ENCODE measurements around the gene CD1D. TPM values are rescaled to one million over a fixed set of nuclear protein-coding genes. Genes with fewer than 3 reads are reported as not detected.
"Not testable (repeated sequence)": the region's sequence is repeated elsewhere in the genome, so short reads cannot be mapped to it uniquely, and the experiment has no call there.

Gene CD1D
- total RNA-seq, 1 donor from 2014 or later: not detected

GRCh38 chr1:158176399-158176798 lies 4.3 kb upstream of the CD1D start:
- intact Hi-C loops (cut with micrococcal nuclease): no loop called here

- intact Hi-C loops (cut with micrococcal nuclease): not testable (repeated sequence)
These were observed 3.6 kb upstream of the CD1D start for GRCh38 chr1:158176849-158177699.

- intact Hi-C loops (cut with micrococcal nuclease): no loop called here
These were observed 2.8 kb upstream of the CD1D start for GRCh38 chr1:158177700-158178450.

GRCh38 chr1:158179301-158180041 lies 1.2 kb upstream of the CD1D start:
- intact Hi-C loops (cut with micrococcal nuclease): no loop called here

GRCh38 chr1:158181577-158181922 lies 855 bp downstream of the CD1D start:
- intact Hi-C loops (cut with micrococcal nuclease): no loop called here

GRCh38 chr1:158185770-158186169 lies 5.1 kb downstream of the CD1D start:
- intact Hi-C loops (cut with micrococcal nuclease): no loop called here

GRCh38 chr1:158186180-158186579 lies 5.5 kb downstream of the CD1D start:
- intact Hi-C loops (cut with micrococcal nuclease): no loop called here

GRCh38 chr1:158188611-158189010 lies 7.9 kb downstream of the CD1D start:
- intact Hi-C loops (cut with micrococcal nuclease): no loop called here

GRCh38 chr1:158189624-158190023 lies 8.9 kb downstream of the CD1D start:
- intact Hi-C loops (cut with micrococcal nuclease): no loop called here

- intact Hi-C loops (cut with micrococcal nuclease): no loop called here
These were observed 10.6 kb downstream of the CD1D start for GRCh38 chr1:158191299-158191698.

- intact Hi-C loops (cut with micrococcal nuclease): no loop called here
These were observed 15.8 kb downstream of the CD1D start for GRCh38 chr1:158196461-158196860.

- intact Hi-C loops (cut with micrococcal nuclease): loop anchor here (10.0 kb wide), 2 partner anchors 205 to 1015 kb away; no protein-coding TSS in a partner anchor
These were observed 19.2 kb downstream of the CD1D start for GRCh38 chr1:158199849-158200248.

GRCh38 chr1:158200527-158200926 lies 19.8 kb downstream of the CD1D start:
- intact Hi-C loops (cut with micrococcal nuclease): loop anchor here (10.0 kb wide), 2 partner anchors 204 to 1014 kb away; no protein-coding TSS in a partner anchor

- intact Hi-C loops (cut with micrococcal nuclease): loop anchor here (1.0 to 10.0 kb wide), 7 partner anchors 44 to 1011 kb away; no protein-coding TSS in a partner anchor
These were observed 23.2 kb downstream of the CD1D start for GRCh38 chr1:158203693-158204457.

GRCh38 chr1:158204458-158204827 lies 23.7 kb downstream of the CD1D start:
- intact Hi-C loops (cut with micrococcal nuclease): loop anchor here (1.0 to 10.0 kb wide), 5 partner anchors 126 to 1010 kb away; no protein-coding TSS in a partner anchor

- intact Hi-C loops (cut with micrococcal nuclease): loop anchor here (10.0 kb wide), 2 partner anchors 196 to 1006 kb away; no protein-coding TSS in a partner anchor
These were observed 28.0 kb downstream of the CD1D start for GRCh38 chr1:158208586-158209116.

GRCh38 chr1:158212320-158212719 lies 31.6 kb downstream of the CD1D start:
- intact Hi-C loops (cut with micrococcal nuclease): no loop called here

- intact Hi-C loops (cut with micrococcal nuclease): not testable (repeated sequence)
These were observed 42.8 kb downstream of the CD1D start for GRCh38 chr1:158223445-158223844.

GRCh38 chr1:158227904-158228623 lies 47.4 kb downstream of the CD1D start:
- intact Hi-C loops (cut with micrococcal nuclease): no loop called here
